IPS-NIHi7 (cell line): ENCODE measurements around the gene SERTAD1.
"Not testable (repeated sequence)": the region's sequence is repeated elsewhere in the genome, so short reads cannot be mapped to it uniquely, and the experiment has no call there.

Experiments
- DNase-seq: peaks from one replicate; pipeline ENCODE4 v3.0.0; 2012; ENCODE audit warnings: mixed read lengths; ENCODE audit errors: extremely low spot score

SERTAD1 gene

GRCh38 chr19:40452016-40452415 lies 26.2 kb upstream of the SERTAD1 start:
- no peak for DNase-seq

DNA sequence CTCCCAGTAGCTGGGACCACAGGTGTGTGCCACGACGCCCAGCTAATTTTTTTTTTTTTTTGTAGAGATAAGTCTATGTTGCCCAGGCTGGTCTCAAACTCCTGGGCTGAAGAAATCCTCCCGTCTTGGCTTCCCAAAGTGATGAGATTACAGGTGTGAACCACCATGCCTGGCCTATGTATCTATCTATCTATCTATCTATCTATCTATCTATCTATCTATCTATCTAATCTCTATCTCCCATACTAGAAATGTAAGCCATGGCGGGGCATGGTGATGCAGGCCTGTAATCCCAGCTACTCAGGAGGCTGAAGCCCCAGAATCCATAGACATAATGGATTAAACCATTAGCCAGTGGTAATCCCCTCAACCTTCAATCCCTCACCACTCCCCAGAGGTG lies 24.9 kb upstream of the SERTAD1 start:
- no peak for DNase-seq

DNA sequence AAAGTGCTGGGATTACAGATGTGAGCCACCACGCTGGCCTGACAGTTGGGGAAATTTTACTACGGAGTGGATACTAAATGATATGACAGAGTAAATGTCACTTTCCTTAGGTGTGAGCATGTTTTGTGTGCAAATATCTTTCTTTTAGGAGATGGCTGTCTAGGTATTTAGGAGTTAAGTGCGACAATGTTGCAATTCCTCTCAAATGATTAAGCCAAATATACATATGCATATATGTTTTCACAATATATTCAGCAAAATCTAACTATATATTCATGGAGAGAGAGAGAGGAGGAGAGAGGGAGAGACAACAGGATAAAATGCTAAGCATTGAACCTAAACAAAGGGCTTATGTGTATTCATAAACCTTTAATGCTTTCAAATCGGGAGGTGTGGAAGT lies 23.7 kb upstream of the SERTAD1 start:
- DNase-seq, result no peak

GRCh38 chr19:40446263-40446784 lies 20.5 kb upstream of the SERTAD1 start:
- DNase-seq, result no peak

DNA sequence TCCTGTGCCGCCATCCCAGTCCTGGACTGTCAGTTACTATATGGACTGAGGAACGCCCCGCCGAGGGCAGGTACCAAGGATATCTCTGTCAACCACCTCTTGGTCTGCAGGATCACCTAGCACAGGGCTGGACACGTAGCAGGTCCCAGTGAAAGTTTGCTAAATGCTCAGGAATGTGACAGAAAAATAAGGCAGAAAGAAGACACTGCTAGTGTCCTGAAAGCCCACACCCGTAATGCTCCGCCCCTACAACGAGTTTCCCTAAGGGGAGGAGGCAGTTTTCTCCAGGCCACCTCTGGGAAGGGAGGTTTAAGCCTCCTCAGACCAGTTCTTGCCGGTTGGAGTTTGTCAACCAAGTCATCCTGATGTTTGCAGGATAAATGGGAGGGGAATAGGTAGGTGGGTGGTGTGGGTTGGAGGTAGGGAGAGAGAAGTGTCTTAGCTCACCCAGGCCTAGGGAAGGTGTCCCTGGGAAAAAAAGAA lies 20.0 kb upstream of the SERTAD1 start:
- DNase-seq, result peak; percentile 63

DNA sequence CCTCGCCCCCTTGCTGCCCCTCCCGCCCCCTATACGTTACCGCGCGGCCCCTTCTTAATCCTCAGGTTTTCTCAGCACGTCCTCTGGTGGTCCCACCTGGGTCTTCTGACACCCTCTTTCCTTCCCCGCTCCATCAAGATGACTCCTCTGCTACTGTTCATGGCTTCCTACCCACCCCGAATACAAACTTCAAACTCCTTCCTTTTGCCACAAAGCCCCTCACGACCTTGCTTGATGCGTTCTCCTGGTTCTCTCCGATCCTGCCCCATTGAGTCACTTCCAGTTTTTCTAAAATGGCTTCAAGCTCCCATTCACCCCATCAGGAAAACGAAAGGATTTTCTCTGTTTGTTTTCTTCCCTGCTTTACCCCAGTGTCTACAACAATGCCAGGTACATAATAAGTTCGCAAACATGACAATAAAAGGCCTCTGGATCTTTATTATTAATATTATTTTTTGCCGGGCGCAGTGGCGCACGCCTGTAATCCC lies 19.1 kb upstream of the SERTAD1 start:
- DNase-seq, result no peak

GRCh38 chr19:40444000-40444824 lies 18.4 kb upstream of the SERTAD1 start, which contains the start of gene SERTAD3:
Gene SERTAD3 (minus strand): TSS chr19:40444335. CDS start chr19:40442080, 2,255 bp downstream.
- peak; percentile 95 for DNase-seq

GRCh38 chr19:40443131-40443999 lies 17.6 kb upstream of the SERTAD1 start:
- peak; percentile 94 for DNase-seq

GRCh38 chr19:40442328-40443130 lies 16.7 kb upstream of the SERTAD1 start:
- DNase-seq, result no peak

DNA sequence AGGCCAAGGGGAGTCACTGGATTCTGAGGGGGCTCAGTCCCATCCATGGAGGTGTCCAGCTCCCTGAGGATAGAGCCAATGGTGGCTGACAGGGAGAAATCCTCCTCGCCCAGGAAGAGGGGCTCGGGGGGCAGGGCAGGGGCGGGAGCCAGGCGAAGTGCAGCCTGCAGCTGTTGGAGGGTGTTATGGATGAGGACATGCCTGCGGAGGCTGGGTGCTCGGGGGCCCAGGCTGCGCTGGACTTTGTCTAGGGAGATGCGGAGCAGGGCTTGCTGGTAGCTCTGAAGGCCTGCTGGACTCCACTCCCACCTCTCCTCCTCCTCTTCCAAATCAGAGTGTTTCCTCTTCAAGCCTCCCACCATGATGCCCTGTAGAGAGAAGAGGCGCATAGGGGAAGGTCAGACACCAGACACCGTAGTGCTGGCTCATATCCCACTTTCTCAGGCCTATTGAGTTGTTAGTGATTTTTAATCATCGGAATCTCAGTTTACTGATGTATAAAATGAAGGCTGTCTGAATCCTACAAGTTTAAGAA lies 16.0 kb upstream of the SERTAD1 start:
- no peak for DNase-seq

- no peak for DNase-seq
These were observed 12.5 kb upstream of the SERTAD1 start for GRCh38 chr19:40438284-40438683.

DNA sequence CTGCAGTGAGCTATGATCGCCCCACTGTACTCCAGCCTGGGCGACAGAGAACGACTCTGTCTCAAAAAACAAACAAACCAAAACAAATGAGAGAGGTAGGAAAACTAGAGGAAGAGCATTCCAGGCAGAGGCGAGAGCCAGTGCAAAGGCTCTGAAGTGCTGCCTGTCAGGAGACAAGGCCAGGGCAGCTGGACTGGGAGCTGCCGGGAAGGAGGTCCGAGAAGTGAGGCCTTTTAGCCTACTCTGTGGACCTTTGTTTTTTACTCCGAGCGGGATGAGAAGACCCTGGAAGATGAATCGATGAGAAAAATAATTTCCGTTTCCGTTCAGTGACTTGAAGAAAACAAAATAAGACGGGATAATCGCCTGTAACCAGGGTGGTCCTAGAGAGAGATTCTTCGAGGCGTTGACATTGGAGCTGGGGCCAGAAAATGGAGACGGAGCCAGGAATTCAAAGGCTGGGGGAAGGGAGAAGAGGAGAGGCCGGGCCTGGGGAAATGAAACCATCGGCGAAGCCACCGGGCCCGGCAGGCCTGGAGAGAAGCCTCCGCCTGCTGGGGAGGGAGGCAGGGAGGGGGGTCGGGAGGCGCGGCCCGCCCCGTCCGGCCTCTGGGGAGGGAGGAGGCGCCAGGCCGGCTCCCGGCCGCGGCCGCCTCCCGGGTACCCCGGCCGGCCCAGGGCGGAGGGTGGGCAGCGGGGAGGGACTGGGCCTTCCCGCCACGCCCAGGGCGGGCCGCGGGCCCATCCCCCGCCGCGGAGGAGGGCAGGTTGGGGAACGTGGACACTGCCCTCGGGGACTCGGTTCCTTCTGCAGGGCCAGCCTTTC lies 7.8 kb upstream of the SERTAD1 start:
- peak; percentile 80 for DNase-seq

DNA sequence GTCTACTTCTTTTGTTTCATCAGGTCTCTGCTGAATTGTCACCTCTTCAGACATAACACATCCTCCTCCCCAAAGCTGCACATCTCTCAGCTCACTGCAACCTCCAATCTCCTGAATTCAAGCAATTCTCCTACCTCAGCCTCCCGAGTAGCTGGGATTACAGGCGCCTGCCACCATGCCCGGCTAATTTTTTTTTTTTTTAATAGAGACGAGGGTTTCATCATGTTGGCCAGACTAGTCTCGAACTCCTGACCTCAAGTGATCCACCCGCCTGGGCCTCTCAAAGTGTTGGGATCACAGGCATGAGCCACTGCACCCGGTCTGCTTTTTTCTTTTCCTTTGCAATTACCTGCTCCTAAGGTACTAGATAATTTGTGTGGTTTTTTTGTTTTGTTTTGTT lies 7.0 kb upstream of the SERTAD1 start:
- DNase-seq, result not testable (repeated sequence)

GRCh38 chr19:40431698-40432097 lies 5.9 kb upstream of the SERTAD1 start:
- DNase-seq, result no peak

- not testable (repeated sequence) for DNase-seq
These were observed 4.5 kb upstream of the SERTAD1 start for GRCh38 chr19:40430242-40430641.

DNA sequence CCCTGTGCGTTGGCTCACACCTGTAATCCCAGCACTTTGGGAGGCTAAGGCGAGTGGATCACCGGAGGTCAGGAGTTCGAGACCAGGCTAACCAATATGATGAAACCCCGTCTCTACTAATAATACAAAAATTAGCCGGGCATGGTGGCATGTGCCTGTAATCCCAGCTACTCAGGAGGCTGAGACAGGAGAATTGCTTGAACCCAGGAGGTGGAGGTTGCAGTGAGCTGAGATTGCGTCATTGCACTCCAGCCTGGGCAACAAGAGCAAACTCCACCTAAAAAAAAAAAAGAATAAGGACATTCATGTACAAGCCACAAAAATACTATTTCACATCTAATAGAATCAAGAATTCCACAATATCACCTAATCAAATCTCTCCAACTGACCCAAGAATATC lies 2.4 kb upstream of the SERTAD1 start:
- DNase-seq, result not testable (repeated sequence)

DNA sequence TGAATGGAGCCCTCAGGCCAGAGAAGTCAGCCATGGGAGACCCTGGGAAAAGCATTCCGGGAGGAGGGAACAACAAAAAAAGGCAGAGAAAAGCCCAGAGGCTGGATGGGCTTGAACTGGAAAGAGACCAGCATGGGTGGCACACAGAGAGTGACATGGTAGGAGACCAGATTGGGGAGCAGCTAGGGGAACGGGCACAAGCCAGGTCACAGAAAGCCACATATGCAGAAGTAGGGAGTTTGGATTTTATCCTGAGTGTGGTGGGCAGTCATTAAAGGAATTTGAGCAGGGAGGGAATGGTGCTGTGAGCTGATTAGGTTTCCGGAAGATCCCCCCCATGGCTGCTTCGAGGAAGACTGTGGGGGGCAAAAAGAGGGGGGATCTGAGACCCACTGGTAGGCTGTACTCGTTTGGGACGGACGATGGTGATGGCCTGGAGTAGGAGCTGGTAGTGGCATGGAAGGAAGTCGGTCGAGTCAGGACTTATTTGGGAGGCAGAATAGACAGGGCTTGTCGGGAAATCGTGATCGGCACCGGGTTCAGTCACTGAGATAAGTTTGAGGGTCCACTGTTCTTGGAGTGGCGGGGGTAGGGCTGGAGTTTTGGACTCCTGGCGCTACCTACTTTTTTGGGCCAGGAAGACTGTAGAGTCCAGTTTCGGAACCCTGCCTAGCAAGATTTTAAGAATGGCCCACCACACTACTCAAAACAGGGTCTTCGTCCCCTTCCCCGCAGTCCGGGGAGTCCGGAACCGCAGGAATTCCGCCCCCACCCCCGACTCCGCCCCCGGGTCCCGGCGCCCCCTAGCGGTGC lies 949 bp downstream of the SERTAD1 start:
- no peak for DNase-seq

GRCh38 chr19:40423938-40424337 lies 1.9 kb downstream of the SERTAD1 start:
- DNase-seq, result no peak
